Measurements from ENCODE around the gene NDUFC2. TPM values are rescaled to one million over a fixed set of nuclear protein-coding genes. Genes with fewer than 3 reads are reported as not detected.

Gene NDUFC2
- total and polyA plus RNA-seq, 2 of the 8 experiments (the other 6 are each of a cell fraction or from before 2014, with no cell fraction given), result 216 to 356 TPM

DNA sequence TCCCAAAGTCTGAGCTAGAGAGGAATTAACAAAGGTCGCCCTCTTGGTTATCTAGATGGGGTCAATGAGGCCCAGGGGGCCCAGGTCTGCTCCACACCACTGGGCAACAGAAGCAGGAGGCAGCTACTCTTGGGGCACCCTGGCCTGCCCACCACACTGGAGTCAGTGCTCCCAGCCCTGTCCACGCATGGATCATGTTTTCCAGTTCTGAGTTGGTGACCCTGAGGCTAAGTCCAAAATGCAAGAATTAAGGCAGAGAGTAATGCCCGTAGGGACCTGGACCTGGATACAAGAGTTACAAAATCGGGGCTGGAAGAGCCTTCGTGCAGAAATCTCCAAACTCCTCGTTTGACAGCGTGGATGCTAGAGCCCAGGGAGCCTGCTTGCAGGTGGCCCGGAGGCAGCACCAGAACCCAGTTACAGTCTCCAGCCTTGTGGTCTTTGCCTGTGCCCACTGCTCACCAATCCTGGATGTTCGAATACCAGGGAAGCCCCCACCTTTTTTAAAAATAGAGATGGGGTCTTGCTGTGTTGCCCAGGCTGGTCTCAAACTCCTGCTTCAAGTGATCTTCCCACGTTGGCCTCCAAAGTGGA lies 22.1 kb downstream of the NDUFC2 start:
- no peak overlapping the region for H3K23ac ChIP-seq (ENCODE audit: insufficient read length)
- H3K36me3 ChIP-seq (ENCODE audit: control insufficient read depth in 2 of 4, insufficient read depth in 4 of 4, low read length in 3 of 4), result no peaks in the 10 kb centered on the region
- H3K79me1 ChIP-seq (ENCODE audit: low read depth, low read length), result no peaks in the 10 kb centered on the region
- DNase-seq (ENCODE audit: low read depth in 1 of 2, low spot score in 2 of 2) (no peak), FAIRE-seq (no peak)
- H3K23me2 ChIP-seq (ENCODE audit: low read depth, low read length), result no peaks in the 10 kb centered on the region
- no peaks in the 10 kb centered on the region for H3K79me2 ChIP-seq (ENCODE audit: control insufficient read depth in 1 of 2, insufficient read depth in 2 of 2, low read length in 2 of 2)
- H3K56ac ChIP-seq (replicated peaks; ENCODE audit: insufficient read length, low read depth, low read length), result no peak overlapping the region
- no peak overlapping the region for H3K4me2 ChIP-seq (ENCODE audit: insufficient read depth in 1 of 2, low read depth in 2 of 2, low read length in 2 of 2)
- H2BK20ac ChIP-seq (ENCODE audit: low read length), result no peak overlapping the region
- no peak overlapping the region for H4K91ac ChIP-seq (replicated peaks; ENCODE audit: insufficient read length, low read length)
- no peak overlapping the region for H2BK120ac ChIP-seq (replicated peaks; ENCODE audit: low read depth, low read length)
- no peak overlapping the region for H4K5ac ChIP-seq (ENCODE audit: insufficient read length, low read depth, low read length)
- H2AK5ac ChIP-seq (ENCODE audit: low read depth, low read length), result no peak overlapping the region
- H3K4me1 ChIP-seq (replicated peaks in 1 of 4; ENCODE audit: control insufficient read depth in 3 of 4, insufficient read depth in 4 of 4, low read length in 3 of 4), result no peaks in the 10 kb centered on the region
- no peaks in the 10 kb centered on the region for H3K9me3 ChIP-seq (ENCODE audit: insufficient read depth in 2 of 2, low read depth in 1 of 2, low read length in 1 of 2)
- no peak overlapping the region for H2BK5ac ChIP-seq (ENCODE audit: low read depth, low read length)
- H3K27ac ChIP-seq (ENCODE audit: low read depth, low read length), result no peak overlapping the region
- no peak overlapping the region for H3K4ac ChIP-seq (replicated peaks; ENCODE audit: insufficient read length, low read depth, low read length)
- CTCF ChIA-PET (ENCODE audit: partially characterized antibody), result interaction anchor here (5.2 kb wide), 1 partner anchor 12 kb away, joined by 29 read pairs; no protein-coding TSS in a partner anchor
- H3K14ac ChIP-seq (ENCODE audit: insufficient read length), result no peak overlapping the region
- 79% methylated on average over 10 of the region's 10 CpGs; no CpG with 5 or more reads in 1 of the 2 experiments for WGBS, 2 experiments (ENCODE audit: extremely low coverage in 1 of 2, insufficient coverage in 1 of 2, insufficient read length in 1 of 2, insufficient replicate concordance in 2 of 2, low coverage in 1 of 2, low lambda C conversion rate in 2 of 2, missing lambda C conversion rate in 1 of 2)
- no peak overlapping the region; the same call in 1 of the 2 replicates for H4K8ac ChIP-seq (ENCODE audit: extremely low read depth, insufficient read depth, low read length)
- H2BK12ac ChIP-seq (ENCODE audit: low read depth, low read length), result no peak overlapping the region
- H2AFZ ChIP-seq (ENCODE audit: low read length), result no peak overlapping the region
- no peaks in the 10 kb centered on the region for H3K27me3 ChIP-seq (replicated peaks in 1 of 4; ENCODE audit: control insufficient read depth in 3 of 4, extremely low read depth in 1 of 4, insufficient read depth in 3 of 4, low read length in 3 of 4)
- H2BK15ac ChIP-seq (ENCODE audit: low read length), result no peak overlapping the region
- no peaks in the 10 kb centered on the region for H4K20me1 ChIP-seq (replicated peaks in 1 of 2; ENCODE audit: control insufficient read depth in 1 of 2, insufficient read depth in 2 of 2, low read length in 2 of 2)
- H3K9ac ChIP-seq (replicated peaks in 1 of 4; ENCODE audit: extremely low read depth in 1 of 4, low read depth in 3 of 4, low read length in 3 of 4), result no peak overlapping the region
- no peak overlapping the region for H3K4me3 ChIP-seq (ENCODE audit: extremely low read depth in 1 of 4, insufficient read depth in 2 of 4, low read depth in 3 of 4, low read length in 4 of 4)
- no peak overlapping the region for H3K18ac ChIP-seq (ENCODE audit: extremely low read depth, low read length)
- POLR2A ChIA-PET (ENCODE audit: partially characterized antibody), result no interaction called here
- TF ChIP-seq BACH1 (IDR thresholded peaks at IDR 0.05; ENCODE audit: low read length) (no peak), RXRA (IDR thresholded peaks at IDR 0.05; ENCODE audit: insufficient read depth, low read depth, low read length) (no peak), HDAC2 (IDR thresholded peaks at IDR 0.05; ENCODE audit: borderline replicate concordance in 1 of 2, low read depth in 2 of 2, low read length in 2 of 2) (no peak), SP2 (IDR thresholded peaks at IDR 0.05; ENCODE audit: low read length) (no peak), ASH2L (IDR thresholded peaks at IDR 0.05; ENCODE audit: low read length) (no peak), MAFK (IDR thresholded peaks at IDR 0.05; ENCODE audit: low read depth, low read length) (no peak), BRCA1 (IDR thresholded peaks at IDR 0.05; ENCODE audit: low read depth, low read length) (no peak), RAD21 (IDR thresholded peaks at IDR 0.05 in 1 of 2, conservative IDR thresholded peaks at IDR 0.05 in 1 of 2; ENCODE audit: low read depth in 2 of 2, low read length in 2 of 2) (no peak)
- TF ChIP-seq, protein P1, sequence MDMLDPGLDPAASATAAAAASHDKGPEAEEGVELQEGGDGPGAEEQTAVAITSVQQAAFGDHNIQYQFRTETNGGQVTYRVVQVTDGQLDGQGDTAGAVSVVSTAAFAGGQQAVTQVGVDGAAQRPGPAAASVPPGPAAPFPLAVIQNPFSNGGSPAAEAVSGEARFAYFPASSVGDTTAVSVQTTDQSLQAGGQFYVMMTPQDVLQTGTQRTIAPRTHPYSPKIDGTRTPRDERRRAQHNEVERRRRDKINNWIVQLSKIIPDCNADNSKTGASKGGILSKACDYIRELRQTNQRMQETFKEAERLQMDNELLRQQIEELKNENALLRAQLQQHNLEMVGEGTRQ (IDR thresholded peaks at IDR 0.05; ENCODE audit: low read length), result no peak
- TF ChIP-seq, protein P2, sequence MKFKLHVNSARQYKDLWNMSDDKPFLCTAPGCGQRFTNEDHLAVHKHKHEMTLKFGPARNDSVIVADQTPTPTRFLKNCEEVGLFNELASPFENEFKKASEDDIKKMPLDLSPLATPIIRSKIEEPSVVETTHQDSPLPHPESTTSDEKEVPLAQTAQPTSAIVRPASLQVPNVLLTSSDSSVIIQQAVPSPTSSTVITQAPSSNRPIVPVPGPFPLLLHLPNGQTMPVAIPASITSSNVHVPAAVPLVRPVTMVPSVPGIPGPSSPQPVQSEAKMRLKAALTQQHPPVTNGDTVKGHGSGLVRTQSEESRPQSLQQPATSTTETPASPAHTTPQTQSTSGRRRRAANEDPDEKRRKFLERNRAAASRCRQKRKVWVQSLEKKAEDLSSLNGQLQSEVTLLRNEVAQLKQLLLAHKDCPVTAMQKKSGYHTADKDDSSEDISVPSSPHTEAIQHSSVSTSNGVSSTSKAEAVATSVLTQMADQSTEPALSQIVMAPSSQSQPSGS (IDR thresholded peaks at IDR 0.05; ENCODE audit: low read length), result no peak

All from H1 (cell line).